ENCODE data around the gene RPS6KA3. TPM values are rescaled to one million over a fixed set of nuclear protein-coding genes. Genes with fewer than 3 reads are reported as not detected.

RPS6KA3 gene
- total and polyA plus RNA-seq, 9 of the 15 experiments (the other 6 are each of a cell fraction or from before 2014, with no cell fraction given): 10.9 to 61.9 (median 37.4) TPM

DNA sequence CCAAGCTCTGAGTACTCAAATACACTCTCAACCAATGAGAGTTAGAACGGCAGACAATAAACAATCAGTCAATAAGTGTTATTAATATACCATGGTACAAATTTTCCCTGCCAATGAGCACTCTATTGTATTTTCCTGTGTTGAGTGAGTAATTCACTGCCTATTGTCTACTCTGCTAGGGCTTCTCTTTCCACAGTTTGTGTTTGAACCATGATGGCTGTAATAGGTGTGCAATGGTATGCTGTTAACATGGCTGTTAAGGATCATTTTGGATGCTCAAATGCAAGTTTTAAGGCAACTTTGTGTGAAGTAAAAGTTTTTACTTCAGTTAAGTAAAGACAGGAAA is 41.2 kb downstream of the RPS6KA3 start:
- Histone ChIP-seq H3K9me3 (replicated peaks; ENCODE audit: control insufficient read depth, insufficient read depth, low read depth, low read length) (no peaks in the 10 kb centered on the region), H3K27ac (ENCODE audit: extremely low read depth, low read depth, low read length) (no peak overlapping the region), H4K20me1 (replicated peaks; ENCODE audit: control insufficient read depth, insufficient read depth, low read length) (no peaks in the 10 kb centered on the region), H3K4me1 (replicated peaks in 1 of 2; ENCODE audit: control insufficient read depth in 2 of 2, insufficient read depth in 2 of 2, low read length in 2 of 2) (peaks cover 0 to 19% of the 10 kb centered on the region in 2 experiments; a peak in 3 of 5 replicates), H3K27me3 (ENCODE audit: control insufficient read depth in 2 of 2, insufficient read depth in 2 of 2, low read length in 2 of 2) (no peaks in the 10 kb centered on the region), H3K9ac (ENCODE audit: insufficient read depth in 1 of 2, low read depth in 2 of 2, low read length in 2 of 2) (no peak overlapping the region), H3K79me2 (ENCODE audit: control insufficient read depth, insufficient read depth, low read length) (peaks cover 32% of the 10 kb centered on the region), H3K4me3 (no peak overlapping the region), H2AFZ (ENCODE audit: low read depth, low read length) (no peak overlapping the region), H3K9me1 (ENCODE audit: control insufficient read depth, insufficient read depth, low read length) (no peaks in the 10 kb centered on the region), H3K36me3 (ENCODE audit: control insufficient read depth, insufficient read depth, low read length) (peaks cover 10% of the 10 kb centered on the region; the same call in 2 of the 3 replicates), H3K4me2 (ENCODE audit: insufficient read depth, low read length) (no peak overlapping the region)
- no peak for DNase-seq (ENCODE audit: extremely low read depth in 1 of 4, low spot score in 3 of 4)
- in situ Hi-C loops (cut with MboI) (no loop called here), intact Hi-C loops (cut with micrococcal nuclease) (no loop called here)
- TF ChIP-seq, protein P1, sequence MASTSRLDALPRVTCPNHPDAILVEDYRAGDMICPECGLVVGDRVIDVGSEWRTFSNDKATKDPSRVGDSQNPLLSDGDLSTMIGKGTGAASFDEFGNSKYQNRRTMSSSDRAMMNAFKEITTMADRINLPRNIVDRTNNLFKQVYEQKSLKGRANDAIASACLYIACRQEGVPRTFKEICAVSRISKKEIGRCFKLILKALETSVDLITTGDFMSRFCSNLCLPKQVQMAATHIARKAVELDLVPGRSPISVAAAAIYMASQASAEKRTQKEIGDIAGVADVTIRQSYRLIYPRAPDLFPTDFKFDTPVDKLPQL (IDR thresholded peaks at IDR 0.05; ENCODE audit: extremely low read depth, insufficient read length): no peak
- TF ChIP-seq ESRRA (IDR thresholded peaks at IDR 0.05; ENCODE audit: borderline replicate concordance, low read depth) (no peak), ZNF217 (CRISPR knock-in tag; IDR thresholded peaks at IDR 0.05) (no peak), SREBF2 (CRISPR knock-in tag; IDR thresholded peaks at IDR 0.05) (no peak), POLR2G (IDR thresholded peaks at IDR 0.05; ENCODE audit: low read depth, low read length) (no peak), HNRNPUL1 (IDR thresholded peaks at IDR 0.05; ENCODE audit: low read length) (no peak), CREB1 (IDR thresholded peaks at IDR 0.05) (no peak), CREB1 (CRISPR knock-in tag; IDR thresholded peaks at IDR 0.05) (no peak), MYNN (IDR thresholded peaks at IDR 0.05) (no peak), MYNN (CRISPR knock-in tag; IDR thresholded peaks at IDR 0.05) (no peak), DDX20 (tag; IDR thresholded peaks at IDR 0.05; ENCODE audit: low read depth) (no peak), ZSCAN32 (CRISPR knock-in tag; IDR thresholded peaks at IDR 0.05) (no peak)
- TF ChIP-seq, protein P2, sequence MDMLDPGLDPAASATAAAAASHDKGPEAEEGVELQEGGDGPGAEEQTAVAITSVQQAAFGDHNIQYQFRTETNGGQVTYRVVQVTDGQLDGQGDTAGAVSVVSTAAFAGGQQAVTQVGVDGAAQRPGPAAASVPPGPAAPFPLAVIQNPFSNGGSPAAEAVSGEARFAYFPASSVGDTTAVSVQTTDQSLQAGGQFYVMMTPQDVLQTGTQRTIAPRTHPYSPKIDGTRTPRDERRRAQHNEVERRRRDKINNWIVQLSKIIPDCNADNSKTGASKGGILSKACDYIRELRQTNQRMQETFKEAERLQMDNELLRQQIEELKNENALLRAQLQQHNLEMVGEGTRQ (CRISPR knock-in tag; IDR thresholded peaks at IDR 0.05): no peak
- ChIA-PET POLR2A (no interaction called here), CTCF (ENCODE audit: low intra/inter-chr PET ratio) (no interaction called here)
- 0 out of 3 replicates have a peak, but pooled peaks have one; percentile 25 for ATAC-seq
- BruUV-seq (replicated peaks): no TSS peak
- WGBS (ENCODE audit: insufficient coverage, low coverage, missing lambda C conversion rate): 89% methylated on average over 1 of the region's 1 CpG
- no peak for FAIRE-seq
